BE2C (cell line): ENCODE data around the gene PIP5K1B.

Experiments
- DNase-seq: peaks from one replicate; pipeline ENCODE4 v3.0.0-alpha.2; 2020
- H3K27me3 ChIP-seq: fragments of 250-450 bp; sonication (Bioruptor Pico); 2 replicates; pipeline ENCODE4 v1.5.1; 2020; ENCODE audit warnings: mild to moderate bottlenecking
- H3K36me3 ChIP-seq: fragments of 250-450 bp; sonication (Bioruptor Pico); 2 replicates; pipeline ENCODE4 v1.5.1; 2020; ENCODE audit warnings: mild to moderate bottlenecking
- H3K4me1 ChIP-seq: fragments of 250-450 bp; sonication (Bioruptor Pico); 2 replicates; pipeline ENCODE4 v1.5.1; 2020
- H3K4me3 ChIP-seq: 2 replicates; pipeline ENCODE4 v1.5.1; 2011; ENCODE audit warnings: low read depth, low read length
- H3K9me3 ChIP-seq: fragments of 250-450 bp; sonication (Bioruptor Pico); 2 replicates; pipeline ENCODE4 v1.5.1; 2020
- TF ChIP-seq, protein P1 (sequence below): IDR thresholded peaks from 2 replicates; pipeline ENCODE4 v1.5.1; 2012; ENCODE audit warnings: mild to moderate bottlenecking, low read depth, low read length

The PIP5K1B gene

DNA sequence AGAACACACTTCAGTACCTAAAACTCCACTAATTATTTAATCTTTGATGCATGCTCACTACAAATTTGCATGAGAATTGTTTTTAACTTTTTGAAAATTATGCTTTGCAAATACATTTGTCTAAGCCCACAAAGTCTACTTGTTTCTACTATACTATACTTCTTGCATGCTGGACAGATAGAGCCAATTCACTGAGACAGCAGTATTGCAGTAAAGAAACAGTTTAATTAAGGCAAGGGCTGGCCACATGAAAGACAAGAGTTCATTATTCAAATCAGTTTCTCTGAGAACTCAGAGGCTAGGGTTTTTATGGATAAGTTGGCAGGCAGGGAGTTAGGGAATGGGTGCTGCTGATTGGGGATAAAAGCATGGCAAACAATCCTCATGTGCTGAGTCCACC lies 324.5 kb downstream of the PIP5K1B start:
- Histone ChIP-seq H3K36me3 (no peaks in the 10 kb centered on the region), H3K4me1 (no peaks in the 10 kb centered on the region), H3K27me3 (no peaks in the 10 kb centered on the region; the same call in 1 of the 2 replicates), H3K4me3 (no peak overlapping the region), H3K9me3 (peaks cover 3% of the 10 kb centered on the region; the same call in 1 of the 2 replicates)
- no peak for DNase-seq
- TF ChIP-seq, protein P1, sequence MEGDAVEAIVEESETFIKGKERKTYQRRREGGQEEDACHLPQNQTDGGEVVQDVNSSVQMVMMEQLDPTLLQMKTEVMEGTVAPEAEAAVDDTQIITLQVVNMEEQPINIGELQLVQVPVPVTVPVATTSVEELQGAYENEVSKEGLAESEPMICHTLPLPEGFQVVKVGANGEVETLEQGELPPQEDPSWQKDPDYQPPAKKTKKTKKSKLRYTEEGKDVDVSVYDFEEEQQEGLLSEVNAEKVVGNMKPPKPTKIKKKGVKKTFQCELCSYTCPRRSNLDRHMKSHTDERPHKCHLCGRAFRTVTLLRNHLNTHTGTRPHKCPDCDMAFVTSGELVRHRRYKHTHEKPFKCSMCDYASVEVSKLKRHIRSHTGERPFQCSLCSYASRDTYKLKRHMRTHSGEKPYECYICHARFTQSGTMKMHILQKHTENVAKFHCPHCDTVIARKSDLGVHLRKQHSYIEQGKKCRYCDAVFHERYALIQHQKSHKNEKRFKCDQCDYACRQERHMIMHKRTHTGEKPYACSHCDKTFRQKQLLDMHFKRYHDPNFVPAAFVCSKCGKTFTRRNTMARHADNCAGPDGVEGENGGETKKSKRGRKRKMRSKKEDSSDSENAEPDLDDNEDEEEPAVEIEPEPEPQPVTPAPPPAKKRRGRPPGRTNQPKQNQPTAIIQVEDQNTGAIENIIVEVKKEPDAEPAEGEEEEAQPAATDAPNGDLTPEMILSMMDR, result no peak

DNA sequence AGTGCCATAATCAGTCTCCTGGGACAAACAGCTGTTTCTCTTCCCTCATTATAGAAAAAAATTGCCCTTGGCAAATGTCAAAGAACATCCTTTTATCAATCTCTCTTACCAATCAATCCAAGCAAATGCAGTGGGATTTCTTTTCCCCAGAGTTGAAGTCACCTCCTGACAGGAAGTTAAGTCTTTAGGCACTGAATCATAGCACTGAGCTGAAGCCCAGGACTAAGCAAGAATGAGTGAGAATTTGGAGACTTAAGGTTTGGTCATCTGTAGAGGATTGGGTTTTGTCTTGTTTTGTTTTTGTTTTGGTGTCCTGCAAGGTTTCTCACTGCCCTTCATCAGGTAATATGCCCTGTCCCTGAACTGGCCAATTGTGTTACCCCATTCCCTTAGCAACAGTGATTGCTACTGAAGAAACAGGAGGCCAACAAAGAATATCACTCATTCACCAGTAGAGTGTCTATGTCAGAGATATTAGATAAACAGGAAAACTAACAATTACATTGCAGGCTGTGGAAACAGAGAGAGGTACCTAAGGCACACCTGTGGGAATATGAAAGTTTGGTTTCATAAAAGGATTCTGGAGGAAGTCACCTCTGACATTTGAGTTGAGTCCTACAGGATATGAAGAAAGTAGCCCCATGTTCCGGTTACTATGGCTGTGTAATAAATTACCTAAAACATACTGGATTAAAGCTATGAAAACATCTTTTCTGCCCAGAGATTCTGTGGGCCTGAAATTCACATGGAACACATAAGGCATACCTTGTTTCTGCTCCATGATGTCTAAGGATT lies 326.0 kb downstream of the PIP5K1B start:
- Histone ChIP-seq H3K27me3 (no peaks in the 10 kb centered on the region), H3K9me3 (peaks cover 3% of the 10 kb centered on the region; the same call in 1 of the 2 replicates), H3K36me3 (no peaks in the 10 kb centered on the region), H3K4me1 (no peaks in the 10 kb centered on the region), H3K4me3 (no peak overlapping the region)
- no peak for DNase-seq
- TF ChIP-seq, protein P1, result no peak

DNA sequence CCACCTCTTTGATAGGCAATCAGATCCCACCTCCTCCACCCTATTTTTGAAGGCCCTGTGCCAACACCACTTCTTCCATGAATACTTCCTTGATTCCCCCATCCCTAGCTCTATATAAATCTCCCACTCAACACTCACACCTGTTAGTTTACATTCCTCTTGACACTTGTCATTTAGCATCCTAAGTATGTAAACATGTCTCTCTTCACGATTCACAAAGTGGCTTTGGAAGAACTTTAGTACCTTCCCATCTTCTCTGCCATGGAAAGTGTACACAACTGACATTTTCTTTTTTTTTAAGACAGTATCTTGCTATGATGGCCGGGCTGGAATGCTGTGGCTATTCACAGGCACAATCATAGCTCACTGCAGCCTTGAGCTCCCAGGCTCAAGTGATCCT lies 329.0 kb downstream of the PIP5K1B start:
- TF ChIP-seq, protein P1, result no peak
- no peak for DNase-seq
- Histone ChIP-seq H3K4me3 (no peak overlapping the region), H3K27me3 (no peaks in the 10 kb centered on the region), H3K4me1 (no peaks in the 10 kb centered on the region), H3K9me3 (peaks cover 3% of the 10 kb centered on the region; the same call in 1 of the 2 replicates), H3K36me3 (no peaks in the 10 kb centered on the region)

DNA sequence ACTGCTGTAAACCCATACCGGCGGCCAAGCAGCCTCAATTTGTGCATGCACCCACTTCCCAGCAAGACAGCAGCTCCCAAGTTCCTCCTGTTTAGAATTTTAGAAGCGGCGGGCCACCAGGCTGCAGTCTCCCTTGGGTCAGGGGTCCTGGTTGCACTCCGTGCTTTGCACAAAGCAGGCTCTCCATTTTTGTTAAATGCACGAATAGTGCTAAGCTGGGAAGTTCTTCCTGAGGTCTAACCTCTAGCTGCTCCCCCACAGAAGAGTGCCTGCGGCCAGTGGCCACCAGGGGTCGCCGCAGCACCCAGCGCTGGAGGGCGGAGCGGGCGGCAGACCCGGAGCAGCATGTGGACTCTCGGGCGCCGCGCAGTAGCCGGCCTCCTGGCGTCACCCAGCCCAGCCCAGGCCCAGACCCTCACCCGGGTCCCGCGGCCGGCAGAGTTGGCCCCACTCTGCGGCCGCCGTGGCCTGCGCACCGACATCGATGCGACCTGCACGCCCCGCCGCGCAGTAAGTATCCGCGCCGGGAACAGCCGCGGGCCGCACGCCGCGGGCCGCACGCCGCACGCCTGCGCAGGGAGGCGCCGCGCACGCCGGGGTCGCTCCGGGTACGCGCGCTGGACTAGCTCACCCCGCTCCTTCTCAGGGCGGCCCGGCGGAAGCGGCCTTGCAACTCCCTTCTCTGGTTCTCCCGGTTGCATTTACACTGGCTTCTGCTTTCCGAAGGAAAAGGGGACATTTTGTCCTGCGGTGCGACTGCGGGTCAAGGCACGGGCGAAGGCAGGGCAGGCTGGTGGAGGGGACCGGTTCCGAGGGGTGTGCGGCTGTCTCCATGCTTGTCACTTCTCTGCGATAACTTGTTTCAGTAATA lies 330.6 kb downstream of the PIP5K1B start, which contains the start of gene FXN:
FXN (plus strand) TSS at position 315 of the 871 bp plus-strand sequence; CDS start at position 346, 31 bp downstream.
- TF ChIP-seq, protein P1, result peak; percentile 93
- Histone ChIP-seq H3K9me3 (no peaks in the 10 kb centered on the region), H3K4me1 (no peaks in the 10 kb centered on the region), H3K36me3 (no peaks in the 10 kb centered on the region), H3K4me3 (peak within 1 kb of the TSS; percentile 78), H3K27me3 (no peaks in the 10 kb centered on the region)
- DNase-seq, result peak; percentile 85

DNA sequence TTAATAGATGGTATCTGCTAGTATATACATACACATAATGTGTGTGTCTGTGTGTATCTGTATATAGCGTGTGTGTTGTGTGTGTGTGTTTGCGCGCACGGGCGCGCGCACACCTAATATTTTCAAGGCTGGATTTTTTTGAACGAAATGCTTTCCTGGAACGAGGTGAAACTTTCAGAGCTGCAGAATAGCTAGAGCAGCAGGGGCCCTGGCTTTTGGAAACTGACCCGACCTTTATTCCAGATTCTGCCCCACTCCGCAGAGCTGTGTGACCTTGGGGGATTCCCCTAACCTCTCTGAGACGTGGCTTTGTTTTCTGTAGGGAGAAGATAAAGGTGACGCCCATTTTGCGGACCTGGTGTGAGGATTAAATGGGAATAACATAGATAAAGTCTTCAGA lies 331.3 kb downstream of the PIP5K1B start:
- Histone ChIP-seq H3K36me3 (no peaks in the 10 kb centered on the region), H3K4me3 (peak overlapping the region; percentile 78), H3K9me3 (no peaks in the 10 kb centered on the region), H3K27me3 (no peaks in the 10 kb centered on the region), H3K4me1 (no peaks in the 10 kb centered on the region)
- TF ChIP-seq, protein P1, result no peak
- no peak for DNase-seq

DNA sequence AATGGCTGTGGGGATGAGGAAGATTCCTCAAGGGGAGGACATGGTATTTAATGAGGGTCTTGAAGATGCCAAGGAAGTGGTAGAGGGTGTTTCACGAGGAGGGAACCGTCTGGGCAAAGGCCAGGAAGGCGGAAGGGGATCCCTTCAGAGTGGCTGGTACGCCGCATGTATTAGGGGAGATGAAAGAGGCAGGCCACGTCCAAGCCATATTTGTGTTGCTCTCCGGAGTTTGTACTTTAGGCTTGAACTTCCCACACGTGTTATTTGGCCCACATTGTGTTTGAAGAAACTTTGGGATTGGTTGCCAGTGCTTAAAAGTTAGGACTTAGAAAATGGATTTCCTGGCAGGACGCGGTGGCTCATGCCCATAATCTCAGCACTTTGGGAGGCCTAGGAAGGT lies 331.8 kb downstream of the PIP5K1B start:
- no peak for DNase-seq
- Histone ChIP-seq H3K27me3 (no peaks in the 10 kb centered on the region), H3K4me1 (no peaks in the 10 kb centered on the region), H3K4me3 (peak overlapping the region; percentile 78), H3K36me3 (no peaks in the 10 kb centered on the region; the same call in 1 of the 2 replicates), H3K9me3 (no peaks in the 10 kb centered on the region)
- TF ChIP-seq, protein P1, result no peak
